Stimulated activated CD8-positive, alpha-beta memory T cell treated with anti-CD3 and anti-CD28 coated beads, Interleukin-15, amount 100 ng/mL, for 4 hours (primary cell): Measurements from ENCODE around the gene SERPINA3.

Source experiments
- DNase-seq, 2 donors: peaks; one replicate each; pipeline ENCODE4 v3.0.0-alpha.2; 2020; ENCODE audit warnings: low read depth in 2 of 2

Gene SERPINA3

GRCh38 chr14:94612580-94613554 lies 676 bp downstream of the SERPINA3 start:
- DNase-seq: no peak

GRCh38 chr14:94613720-94614644 lies 1.8 kb downstream of the SERPINA3 start:
- DNase-seq: no peak

DNA sequence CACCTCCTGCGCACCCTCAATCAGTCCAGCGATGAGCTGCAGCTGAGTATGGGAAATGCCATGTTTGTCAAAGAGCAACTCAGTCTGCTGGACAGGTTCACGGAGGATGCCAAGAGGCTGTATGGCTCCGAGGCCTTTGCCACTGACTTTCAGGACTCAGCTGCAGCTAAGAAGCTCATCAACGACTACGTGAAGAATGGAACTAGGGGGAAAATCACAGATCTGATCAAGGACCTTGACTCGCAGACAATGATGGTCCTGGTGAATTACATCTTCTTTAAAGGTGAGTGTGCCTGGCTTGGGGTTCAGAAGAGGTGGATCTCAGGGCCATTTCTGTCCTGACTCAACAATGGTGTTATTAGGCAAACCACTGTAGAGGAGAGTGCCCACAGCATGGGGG lies 2.6 kb downstream of the SERPINA3 start:
- DNase-seq: no peak

DNA sequence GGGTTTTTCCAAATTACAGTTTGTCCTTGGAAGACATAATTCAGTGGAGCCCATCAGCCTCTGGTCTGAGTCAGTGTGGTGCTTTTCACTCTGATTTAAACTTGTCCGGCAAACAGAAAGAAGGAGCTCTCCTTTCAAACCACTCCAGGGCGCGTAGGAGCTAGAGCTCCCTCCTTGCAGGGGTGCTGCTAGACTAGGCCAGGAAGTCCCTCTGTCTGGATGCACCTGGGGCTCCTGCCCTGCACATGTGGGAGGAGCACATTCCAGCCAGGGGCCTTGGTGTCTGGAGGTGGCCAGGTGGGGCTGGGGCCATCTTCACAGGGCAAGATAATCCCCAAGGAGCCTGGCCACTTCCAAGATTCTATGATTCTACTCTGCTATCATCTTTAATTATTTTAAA lies 3.1 kb downstream of the SERPINA3 start:
- DNase-seq: no peak

DNA sequence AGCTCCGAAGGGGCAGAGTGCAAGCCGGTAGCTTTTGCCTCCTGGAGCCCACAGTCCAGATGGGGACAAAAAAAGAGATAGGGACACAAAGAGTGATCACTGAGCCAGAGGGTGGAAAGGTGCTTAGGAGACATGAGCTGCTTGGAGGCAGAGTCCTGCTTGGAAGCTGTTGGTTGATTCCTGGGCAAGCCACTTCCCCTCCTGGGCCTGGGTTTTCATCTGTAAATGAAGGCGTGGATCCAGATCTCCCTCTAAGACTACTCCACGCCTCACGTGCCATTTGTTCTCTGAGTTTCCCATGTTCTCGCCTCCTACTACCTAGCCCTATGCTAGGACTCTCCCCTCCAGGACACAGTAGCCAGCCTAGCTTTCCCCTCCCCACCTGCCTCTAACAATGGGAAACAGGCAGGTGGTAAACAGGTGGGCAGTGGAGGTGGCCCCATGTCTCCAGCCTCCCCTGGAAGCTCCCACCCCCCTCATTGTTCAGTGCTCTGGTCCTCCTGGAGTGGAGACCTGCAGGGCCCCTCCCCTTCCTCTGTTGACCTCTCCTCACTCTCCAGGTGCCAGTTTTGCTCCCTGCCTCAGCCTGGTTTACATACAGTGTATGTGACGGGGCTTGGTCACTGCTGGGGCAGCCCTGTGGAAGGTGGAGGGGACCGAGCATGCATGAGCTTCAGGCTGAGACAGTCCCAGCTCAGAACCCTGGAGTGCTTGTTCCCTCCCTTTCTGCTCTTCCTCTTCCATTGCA lies 3.8 kb downstream of the SERPINA3 start:
- DNase-seq: no peak

DNA sequence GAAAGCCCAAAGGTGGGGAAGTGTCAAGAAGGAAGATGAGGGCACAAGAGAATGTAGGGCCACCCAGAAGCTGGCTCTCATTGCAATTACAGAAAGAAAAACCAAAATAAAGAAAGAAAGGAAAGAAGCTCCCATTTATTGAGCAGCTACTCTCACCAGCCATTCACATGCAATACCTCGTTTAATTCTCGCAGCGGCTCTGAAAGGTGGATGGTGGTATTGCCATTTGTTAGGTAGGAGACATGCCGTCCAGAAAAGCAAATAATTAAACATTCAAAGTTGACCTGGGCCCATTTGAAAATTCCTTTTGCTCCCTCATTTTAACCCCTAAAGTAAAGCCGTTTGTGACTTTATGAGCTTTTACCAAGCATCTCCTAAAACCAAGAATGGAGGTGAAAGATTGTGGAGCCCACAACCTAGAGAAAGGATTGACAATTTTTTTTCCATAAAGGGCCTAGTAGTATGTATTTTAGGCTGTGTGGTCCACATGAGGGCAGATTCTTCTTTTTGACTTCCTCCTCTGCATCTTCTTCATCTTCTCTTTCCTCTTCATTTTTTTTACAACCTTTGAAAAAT lies 5.3 kb downstream of the SERPINA3 start:
- no peak for DNase-seq

DNA sequence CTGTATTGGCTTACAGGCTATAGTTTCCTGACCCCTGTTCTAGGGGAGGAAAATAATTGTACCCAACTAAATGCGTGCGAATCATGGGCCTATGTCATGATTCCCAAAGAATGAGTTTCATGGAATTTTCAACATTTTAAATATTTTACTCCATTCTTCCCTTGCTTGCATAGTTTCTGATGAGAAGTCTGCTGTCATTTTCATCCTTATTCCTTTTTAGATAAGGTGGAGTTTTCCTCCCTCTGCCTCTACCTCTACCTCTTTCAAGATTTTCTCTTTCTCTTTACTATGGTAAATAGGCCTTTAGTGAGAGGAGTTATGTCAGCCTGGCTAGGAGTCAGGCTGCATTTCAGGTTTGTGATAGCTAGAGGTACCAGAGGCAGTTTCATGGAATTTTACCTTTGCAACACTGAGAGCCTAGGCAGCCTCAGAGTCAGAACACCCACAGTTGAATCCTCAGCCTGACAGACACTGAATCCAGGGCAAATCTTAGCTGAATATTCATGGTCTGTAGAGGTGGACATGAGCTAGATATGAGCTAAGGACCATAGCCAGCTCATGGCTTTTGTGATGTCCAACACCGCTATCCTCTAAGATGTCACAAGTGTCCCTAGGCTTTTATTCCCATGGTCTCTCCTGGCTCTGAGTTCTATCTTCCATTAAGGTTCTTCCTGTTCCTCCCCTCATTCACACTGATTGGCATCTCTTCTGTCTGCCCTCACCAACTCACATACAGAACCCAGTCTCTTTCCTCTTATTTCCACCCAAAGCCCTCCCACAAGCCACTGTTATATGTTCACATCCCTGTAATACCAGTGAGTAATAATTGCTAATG lies 6.0 kb downstream of the SERPINA3 start:
- no peak for DNase-seq

- no peak for DNase-seq
These were observed 7.1 kb downstream of the SERPINA3 start for GRCh38 chr14:94619297-94619696.

GRCh38 chr14:94620597-94620996 lies 8.4 kb downstream of the SERPINA3 start:
- no peak for DNase-seq

GRCh38 chr14:94621358-94622134 lies 9.4 kb downstream of the SERPINA3 start:
- no peak for DNase-seq

DNA sequence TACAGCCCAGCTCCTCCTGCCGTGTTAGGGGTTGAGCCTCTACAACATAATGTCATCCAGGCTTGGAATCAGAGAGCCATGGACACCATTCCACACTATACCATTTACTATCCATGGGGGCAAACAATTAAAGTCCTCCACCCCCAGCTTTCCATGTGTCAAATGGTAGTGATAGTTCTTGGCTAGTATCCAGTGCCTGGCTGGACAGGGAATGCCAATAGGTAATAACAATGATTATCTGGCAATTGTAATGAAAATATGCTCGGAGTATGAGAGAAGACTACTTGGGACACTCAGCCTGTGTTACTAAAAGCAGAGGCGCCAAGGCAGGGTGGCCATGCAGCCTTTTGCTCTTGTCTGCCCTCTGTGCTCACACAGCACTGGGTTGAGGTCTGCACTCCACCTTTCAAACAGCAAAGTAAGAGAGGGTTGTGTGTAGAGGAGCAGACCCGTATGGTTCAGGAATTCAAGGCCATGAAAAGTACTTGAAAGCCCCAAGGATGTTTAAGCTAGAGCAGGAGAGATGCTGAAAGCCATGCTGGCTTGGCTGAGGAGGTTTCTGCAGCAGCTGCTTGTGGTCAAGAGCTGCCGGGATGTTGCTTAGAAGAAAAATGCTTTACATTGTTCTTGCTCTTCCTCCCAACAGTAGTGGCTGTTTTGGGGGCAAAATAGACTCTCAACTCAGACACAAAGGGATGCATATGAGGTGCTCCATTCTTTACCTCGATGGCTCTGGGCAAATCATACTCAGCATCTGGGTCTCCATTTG lies 10.6 kb downstream of the SERPINA3 start:
- no peak for DNase-seq

- no peak for DNase-seq
These were observed 11.2 kb downstream of the SERPINA3 start for GRCh38 chr14:94623422-94623809.

DNA sequence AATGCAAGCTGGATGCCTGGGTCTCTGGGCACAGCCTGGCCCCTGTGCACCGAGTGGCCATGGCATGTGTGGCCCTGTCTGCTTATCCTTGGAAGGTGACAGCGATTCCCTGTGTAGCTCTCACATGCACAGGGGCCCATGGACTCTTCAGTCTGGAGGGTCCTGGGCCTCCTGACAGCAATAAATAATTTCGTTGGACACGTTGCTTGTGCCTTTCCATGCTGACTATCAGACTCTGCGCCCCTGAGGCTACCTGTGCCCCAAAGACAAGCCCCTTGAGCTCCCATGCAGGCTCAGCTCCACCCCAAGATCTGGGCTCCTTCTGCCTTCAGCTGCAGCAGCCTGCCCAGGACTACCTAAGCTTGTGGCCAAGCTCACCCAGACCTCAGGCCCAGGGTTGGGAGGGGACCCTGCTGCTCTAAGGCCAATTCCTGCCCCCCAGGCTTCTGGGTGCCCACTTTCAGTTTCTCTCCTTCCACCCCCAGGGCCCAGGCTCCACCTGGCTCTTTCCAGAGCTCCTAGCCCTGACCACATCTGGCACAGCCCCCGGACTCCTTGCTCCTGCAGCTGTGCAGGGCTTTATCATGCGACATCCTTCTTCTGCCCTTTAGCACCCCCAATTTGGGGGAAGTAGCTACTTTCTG lies 11.8 kb downstream of the SERPINA3 start:
- no peak for DNase-seq

- DNase-seq: no peak
These were observed 12.6 kb downstream of the SERPINA3 start for GRCh38 chr14:94624537-94625352.

DNA sequence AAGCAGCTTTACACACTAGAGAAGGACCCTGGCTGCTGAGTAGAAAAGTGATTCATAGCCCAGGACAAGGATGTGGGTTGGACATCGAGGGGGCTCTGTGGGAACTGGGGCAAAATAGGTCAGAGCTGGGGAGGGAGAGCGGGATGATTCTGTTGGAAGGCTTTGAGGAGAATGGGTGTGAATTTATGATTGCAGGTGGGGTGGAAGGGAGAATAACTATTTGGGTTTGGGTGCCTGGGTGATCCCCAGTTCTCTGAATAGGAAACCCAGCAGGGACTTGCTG lies 13.1 kb downstream of the SERPINA3 start:
- DNase-seq: no peak

DNA sequence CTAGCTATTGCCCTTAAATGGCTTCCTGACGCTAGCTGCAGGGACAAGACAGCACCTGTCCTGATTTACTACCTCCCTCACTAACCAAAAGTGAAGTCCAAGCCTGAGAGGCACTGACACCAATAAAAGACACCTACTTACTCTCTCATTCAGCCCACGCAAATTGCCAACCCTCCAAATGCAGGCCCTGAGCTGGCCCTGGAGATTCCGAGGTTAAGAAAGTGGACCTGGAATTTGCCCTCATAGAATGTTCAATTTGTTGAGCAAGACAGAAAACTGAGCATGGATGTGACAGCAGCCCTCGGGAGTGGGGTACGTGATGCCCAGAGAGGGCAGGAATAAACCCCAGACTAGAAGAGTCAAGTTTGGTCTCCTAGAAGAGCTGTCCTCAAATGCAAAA lies 16.4 kb downstream of the SERPINA3 start:
- DNase-seq: no peak

DNA sequence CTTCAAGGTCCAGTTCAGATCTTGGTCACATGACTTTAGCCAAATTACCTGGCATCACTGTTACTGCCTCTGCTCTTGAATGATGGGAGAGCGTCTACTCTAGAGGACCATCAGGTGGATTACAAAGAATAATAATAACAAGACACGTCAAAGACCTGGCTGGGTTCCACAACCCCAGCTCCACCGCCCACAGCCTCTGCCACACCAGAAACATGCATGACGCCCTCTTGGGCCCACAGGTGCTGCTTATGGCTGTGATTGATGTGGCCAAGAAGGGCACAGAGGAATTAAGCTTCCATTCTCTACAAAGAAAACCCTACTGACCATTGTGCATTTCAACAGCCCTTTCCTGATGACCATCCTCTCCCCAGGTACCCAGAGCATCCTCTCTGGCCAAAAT lies 18.2 kb downstream of the SERPINA3 start:
- DNase-seq: no peak

- DNase-seq: no peak
These were observed 18.9 kb downstream of the SERPINA3 start for GRCh38 chr14:94631050-94631449.
